ELF-1 (cell line): ENCODE results near the gene RRAS2.
"Not testable (repeated sequence)": the region's sequence is repeated elsewhere in the genome, so short reads cannot be mapped to it uniquely, and the experiment has no call there.

Experiments used
- DNase-seq: peaks from one replicate; pipeline ENCODE4 v3.0.0-alpha.2; 2016; ENCODE audit warnings: low read depth, low spot score

The RRAS2 gene

GRCh38 chr11:14306481-14306880 is 52.5 kb downstream of the RRAS2 start:
- DNase-seq = no peak

DNA sequence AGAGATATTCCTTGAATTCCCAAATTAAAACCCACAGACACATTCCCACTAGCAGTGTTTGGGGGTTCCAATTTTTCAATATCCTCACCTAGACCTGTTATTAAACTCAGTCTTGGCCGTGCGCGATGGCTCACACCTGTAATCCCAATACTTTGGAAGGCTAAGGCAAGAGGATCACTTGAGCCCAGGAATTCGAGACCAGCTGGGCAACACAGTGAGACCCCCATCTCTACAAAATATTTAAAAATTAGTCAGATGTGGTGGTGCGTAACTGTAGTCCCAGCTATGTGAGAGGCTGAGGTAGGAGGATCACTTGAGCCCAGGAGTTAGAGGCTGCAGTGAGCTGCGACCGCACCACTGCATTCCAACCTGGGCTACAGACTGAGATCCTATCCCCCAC is 53.3 kb downstream of the RRAS2 start:
- no peak for DNase-seq

DNA sequence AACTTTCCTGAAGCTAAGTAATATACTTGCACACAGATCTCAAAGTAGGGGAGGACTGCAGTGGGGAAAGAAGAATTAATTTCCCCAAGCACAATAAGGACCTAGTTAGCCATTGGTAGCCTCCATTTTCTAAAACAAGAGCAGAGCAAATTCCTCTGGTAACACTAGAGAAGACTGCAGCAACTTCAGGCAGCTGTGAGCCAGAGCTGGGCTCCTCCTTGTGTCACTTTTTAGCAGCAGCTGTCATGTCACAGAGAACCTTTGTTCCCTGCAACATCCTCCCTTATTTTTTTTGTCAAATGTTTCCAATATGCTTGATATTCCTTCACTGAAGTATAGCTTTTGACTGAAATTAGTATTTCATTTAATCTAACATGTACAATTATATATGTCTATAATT is 54.4 kb downstream of the RRAS2 start:
- no peak for DNase-seq

DNA sequence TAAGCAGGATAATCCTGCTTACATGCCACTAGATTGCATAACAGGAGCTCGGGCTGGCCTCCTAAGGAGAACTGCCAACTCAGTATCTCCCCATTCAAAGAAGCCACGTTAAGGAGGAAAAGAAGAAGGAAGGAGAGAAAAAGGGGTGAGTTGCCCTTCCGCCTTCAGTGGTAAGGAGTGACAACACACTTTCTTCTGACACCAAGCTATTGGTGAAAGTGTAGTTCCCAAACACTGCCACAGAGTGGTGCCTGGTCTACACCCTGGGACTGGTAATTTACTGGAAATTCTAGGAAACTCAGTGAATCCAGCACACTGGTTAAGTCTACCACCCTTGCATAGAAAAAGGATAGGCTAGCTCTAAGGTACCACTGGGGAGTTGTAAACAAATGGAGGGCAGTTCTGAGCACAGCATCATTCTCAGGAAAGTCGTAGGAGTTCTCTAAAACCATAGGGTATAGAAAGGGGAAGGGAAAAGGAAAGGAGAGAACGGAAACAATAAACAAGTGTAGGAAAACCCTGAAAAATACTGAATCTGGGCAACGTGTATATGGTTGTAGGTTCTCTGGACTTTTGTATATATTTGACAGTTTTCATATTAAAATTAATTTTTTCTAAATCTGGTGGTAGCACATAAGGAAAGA is 58.2 kb downstream of the RRAS2 start:
- DNase-seq = peak; percentile 76

- no peak for DNase-seq
Observed at GRCh38 chr11:14299921-14300320, 59.1 kb downstream of the RRAS2 start.

- DNase-seq = no peak
Observed at GRCh38 chr11:14290422-14290821, 68.6 kb downstream of the RRAS2 start.

DNA sequence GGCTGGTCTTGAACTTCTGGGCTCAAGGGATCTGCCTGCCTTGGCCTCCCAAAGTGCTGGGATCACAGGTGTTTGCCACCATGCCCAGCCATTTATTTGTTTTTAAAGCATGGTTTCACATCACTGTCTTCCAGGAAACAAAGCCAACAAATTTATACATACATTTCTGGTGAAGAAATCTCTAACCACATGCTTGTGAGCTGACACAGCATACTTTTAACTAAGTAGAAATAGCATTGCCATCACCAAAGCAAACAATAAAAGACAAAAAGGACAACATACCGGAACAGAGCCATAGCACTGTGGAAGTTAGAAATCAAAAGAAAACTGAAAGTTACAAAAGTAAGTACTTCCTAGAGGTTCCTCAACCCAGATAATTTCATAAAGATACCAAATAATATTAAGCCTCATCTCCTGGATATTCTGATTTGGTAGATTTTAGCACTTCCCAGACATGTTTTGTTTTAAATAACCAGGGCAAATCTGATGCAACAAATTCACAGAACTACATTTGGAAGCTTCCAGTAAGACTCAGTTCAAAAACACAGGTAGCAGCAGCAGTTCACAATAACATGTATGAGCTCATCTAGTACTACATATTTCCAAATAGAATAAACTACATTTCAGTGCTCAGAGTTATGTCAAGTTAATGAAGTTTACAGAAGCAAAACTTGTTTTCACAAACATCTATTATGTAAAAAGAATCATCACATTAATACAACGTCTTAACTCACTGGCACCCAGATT is 70.6 kb downstream of the RRAS2 start:
- DNase-seq = no peak

DNA sequence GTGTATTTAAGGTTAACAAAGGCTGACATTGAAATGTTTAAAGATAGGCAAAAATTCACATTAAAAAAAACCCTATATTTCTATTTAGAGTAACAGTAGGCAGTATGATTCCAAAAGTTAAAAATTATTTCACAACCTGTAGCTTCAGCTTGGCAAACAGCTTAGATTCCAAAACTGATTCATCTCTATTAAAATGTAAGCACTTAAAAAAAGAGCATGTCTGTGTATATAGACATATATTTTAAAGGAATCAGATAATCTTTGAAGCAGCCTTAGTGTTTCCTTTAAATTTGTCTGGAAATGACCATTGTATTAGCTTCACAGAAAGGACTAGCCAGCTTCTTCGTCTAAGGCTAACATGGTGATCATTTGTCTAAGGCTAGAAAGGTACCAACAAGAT is 80.1 kb downstream of the RRAS2 start:
- not testable (repeated sequence) for DNase-seq

DNA sequence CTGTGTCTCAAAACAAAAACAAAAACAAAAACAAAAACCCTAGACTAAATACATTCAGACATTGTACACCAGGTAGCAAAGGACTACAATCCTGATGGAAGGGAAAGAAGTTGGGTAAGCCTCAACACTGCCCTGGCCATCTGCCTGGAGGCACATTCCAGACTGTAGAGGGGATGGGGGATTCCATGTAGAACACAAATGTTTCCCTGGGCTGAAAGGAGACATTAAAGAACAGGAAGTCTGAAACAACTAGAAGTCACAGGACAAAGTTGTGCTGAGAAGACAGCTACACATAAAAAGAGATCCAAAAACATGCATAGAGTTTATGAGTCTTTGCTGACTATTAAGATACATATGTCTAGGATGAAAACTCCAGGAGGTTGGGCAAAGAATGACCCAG is 83.9 kb downstream of the RRAS2 start:
- DNase-seq = peak; percentile 69

DNA sequence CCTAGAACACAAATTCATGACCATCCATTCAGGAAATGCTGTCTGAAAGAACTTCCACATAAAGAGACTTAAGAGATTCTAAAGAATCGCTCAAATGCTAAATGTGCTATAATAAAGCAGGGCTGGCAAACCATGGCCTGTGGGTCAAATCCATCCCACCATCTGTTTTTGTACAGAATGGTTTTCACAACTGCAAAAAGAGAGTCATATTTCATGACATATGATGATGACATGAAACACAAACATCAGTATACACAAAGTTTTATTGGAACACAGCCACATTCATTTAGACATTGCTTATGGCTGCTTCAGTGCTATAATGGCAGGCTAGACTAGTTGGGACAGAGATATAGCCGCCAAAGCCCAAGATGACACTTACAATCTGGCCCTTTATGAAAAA is 85.1 kb downstream of the RRAS2 start:
- DNase-seq = no peak

- no peak for DNase-seq
Observed at GRCh38 chr11:14270690-14271542, 88.1 kb downstream of the RRAS2 start.

- DNase-seq = no peak
Observed at GRCh38 chr11:14269692-14270573, 89.0 kb downstream of the RRAS2 start.

- DNase-seq = no peak
Observed at GRCh38 chr11:14267861-14268635, 90.9 kb downstream of the RRAS2 start.

DNA sequence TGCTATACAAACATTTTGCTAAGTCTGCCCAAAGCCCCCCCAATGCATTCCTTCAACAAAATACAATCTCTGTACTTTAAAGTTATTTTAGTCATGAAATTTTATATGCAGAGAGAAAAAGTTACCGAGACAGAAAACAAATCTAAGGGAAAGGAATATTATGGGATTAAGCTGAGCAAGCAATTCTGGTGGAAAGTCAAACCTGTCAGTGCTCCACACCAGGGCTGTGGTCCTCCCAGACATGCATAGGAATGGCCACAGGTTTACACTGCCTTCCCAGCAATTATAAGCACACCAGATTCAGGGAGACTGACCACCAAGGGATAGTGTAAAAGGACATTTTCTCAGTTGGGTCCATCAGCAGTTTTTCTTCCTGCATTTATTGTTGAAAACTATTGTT is 92.4 kb downstream of the RRAS2 start:
- no peak for DNase-seq

GRCh38 chr11:14264966-14265365 is 94.0 kb downstream of the RRAS2 start:
- no peak for DNase-seq

DNA sequence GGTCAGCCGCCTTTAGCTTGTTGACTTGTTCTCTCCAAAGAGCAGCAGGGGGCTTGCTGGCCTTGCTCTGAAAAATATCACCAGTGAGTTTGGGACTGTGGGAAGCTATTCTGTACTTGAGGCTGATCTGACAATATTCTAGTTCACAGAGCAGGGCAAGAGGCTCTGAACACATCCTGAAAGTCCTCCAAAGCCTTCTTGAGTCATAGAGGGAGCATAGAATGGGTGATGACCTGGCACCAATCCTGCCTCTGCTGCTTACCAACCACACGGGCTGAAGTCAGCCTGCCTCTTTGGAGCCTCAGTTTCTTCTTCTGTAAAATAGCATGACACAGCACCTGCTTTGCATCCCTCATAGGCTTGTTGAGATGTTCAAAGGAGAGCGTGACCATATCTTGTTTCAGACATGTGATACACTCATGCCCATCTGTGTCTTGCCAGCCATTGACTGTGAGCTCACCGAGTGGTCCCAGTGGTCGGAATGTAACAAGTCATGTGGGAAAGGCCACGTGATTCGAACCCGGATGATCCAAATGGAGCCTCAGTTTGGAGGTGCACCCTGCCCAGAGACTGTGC is 96.6 kb downstream of the RRAS2 start:
- DNase-seq = no peak

DNA sequence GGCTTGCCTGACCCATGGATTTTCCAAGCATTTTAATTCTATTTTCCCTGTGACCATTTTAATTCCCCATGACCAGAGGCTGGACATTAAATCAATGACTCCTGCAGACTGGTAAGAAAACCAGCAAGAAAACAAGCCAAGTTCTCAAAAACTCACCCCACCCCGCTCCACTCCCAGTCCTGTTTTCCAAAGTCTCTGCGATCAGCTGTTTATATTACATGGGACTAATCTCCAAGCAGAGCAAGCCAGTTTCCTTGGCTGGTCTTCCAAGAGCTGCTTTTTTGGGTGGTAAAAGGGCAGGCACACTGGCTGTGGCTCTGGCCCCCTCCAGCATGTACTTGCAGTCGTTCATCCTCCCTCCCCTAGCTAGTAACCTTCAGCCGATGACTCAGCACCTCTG is 97.9 kb downstream of the RRAS2 start:
- DNase-seq = no peak

DNA sequence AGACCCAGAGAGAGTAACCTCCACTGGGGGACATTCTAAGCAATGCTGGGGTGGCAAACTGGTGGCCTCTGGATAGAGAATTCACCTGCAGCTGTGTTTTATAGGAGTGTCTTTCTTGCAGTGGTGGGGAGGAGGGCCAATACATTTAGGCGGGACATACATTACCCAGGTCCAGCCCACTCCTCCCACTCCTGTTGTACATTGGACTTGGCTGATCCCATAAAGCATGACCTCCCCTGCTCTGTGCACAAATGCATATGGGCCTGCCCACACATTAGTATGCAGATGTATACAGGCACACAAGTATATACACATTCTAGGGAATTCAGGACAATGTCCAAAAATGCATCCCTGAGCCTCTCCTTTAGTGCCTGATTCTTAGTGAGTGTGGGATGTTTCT is 99.1 kb downstream of the RRAS2 start:
- DNase-seq = no peak

DNA sequence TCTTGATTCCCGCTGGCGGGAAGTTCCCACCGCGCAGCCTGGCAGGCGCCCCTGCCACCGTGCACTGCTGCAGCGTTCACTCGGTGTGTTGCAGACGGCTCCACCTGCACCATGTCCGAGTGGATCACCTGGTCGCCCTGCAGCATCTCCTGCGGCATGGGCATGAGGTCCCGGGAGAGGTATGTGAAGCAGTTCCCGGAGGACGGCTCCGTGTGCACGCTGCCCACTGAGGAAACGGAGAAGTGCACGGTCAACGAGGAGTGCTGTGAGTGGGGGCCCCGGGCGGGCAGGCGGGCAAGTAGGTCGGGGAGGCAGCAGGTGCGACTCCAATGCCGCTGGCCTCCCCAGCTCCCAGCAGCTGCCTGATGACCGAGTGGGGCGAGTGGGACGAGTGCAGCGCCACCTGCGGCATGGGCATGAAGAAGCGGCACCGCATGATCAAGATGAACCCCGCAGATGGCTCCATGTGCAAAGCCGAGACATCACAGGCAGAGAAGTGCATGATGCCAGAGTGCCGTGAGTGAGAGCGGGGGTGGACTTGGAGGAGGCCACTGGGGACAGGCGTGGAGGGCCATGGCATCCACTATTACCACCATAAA is 99.7 kb downstream of the RRAS2 start:
- no peak for DNase-seq
